Gastroesophageal sphincter (tissue), 4 donors: Measurements from ENCODE around the gene NEUROD6. TPM values are rescaled to one million over a fixed set of nuclear protein-coding genes. Genes with fewer than 3 reads are reported as not detected.

Source experiments
- ATAC-seq: fragments of 150-250 bp; one replicate; pipeline ENCODE4 v1.9.1; 2016; ENCODE audit warnings: mild to moderate bottlenecking, moderate library complexity
- H3K27ac ChIP-seq, 4 donors: fragments of 200-600 bp; sonication (generic) in 3 of 4; 1 replicate in 3 of 4; 2 replicates in 1 of 4; pipeline ENCODE4 v1.5.1; 2016 to 2019
- H3K27me3 ChIP-seq: fragments of 200-600 bp; sonication (generic); one replicate; pipeline ENCODE4 v1.5.1; 2019
- H3K36me3 ChIP-seq, 2 donors: fragments of 200-600 bp; sonication (generic); one replicate each; pipeline ENCODE4 v1.5.1; 2019; ENCODE audit warnings: control low read depth in 1 of 2
- H3K4me1 ChIP-seq, 3 donors: fragments of 200-600 bp; sonication (generic); 1 replicate in 2 of 3; 2 replicates in 1 of 3; pipeline ENCODE4 v1.5.1; 2016 to 2019; ENCODE audit warnings: control low read depth in 2 of 3
- H3K4me3 ChIP-seq, 2 donors: fragments of 200-600 bp; sonication (generic); one replicate each; pipeline ENCODE4 v1.5.1; 2019; ENCODE audit warnings: mild to moderate bottlenecking in 1 of 2, moderate library complexity in 1 of 2
- H3K9me3 ChIP-seq, 3 donors: fragments of 200-600 bp; sonication (generic); one replicate each; pipeline ENCODE4 v1.5.1; 2017 to 2019; ENCODE audit warnings: control low read depth in 2 of 3
- CTCF ChIP-seq, 4 experiments: fragments of 200-600 bp in 2 of 4; fragments of 450-650 bp in 2 of 4; sonication (generic) in 1 of 4; IDR thresholded peaks; one replicate each; pipeline ENCODE4 v1.5.1; 2017 to 2019; ENCODE audit warnings: antibody characterized with exemption in 4 of 4, mild to moderate bottlenecking in 2 of 4, moderate library complexity in 2 of 4
- EP300 ChIP-seq: sonication (generic); formaldehyde crosslinking; IDR thresholded peaks from one replicate; pipeline ENCODE4 v1.6.1; 2017; ENCODE audit warnings: antibody characterized with exemption, mild to moderate bottlenecking
- POLR2A ChIP-seq, 2 donors: fragments of 450-650 bp; IDR thresholded peaks; one replicate each; pipeline ENCODE4 v1.6.1; 2017; ENCODE audit warnings: antibody characterized with exemption in 2 of 2, mild to moderate bottlenecking in 2 of 2, moderate library complexity in 1 of 2
- POLR2AphosphoS5 ChIP-seq: sonication (generic); formaldehyde crosslinking; IDR thresholded peaks from one replicate; pipeline ENCODE4 v1.6.1; 2017; ENCODE audit warnings: antibody characterized with exemption
- WGBS, 2 donors: methylation state at CpG; one replicate each; pipeline ENCODE4 v1.1.5; 2018; ENCODE audit warnings: low coverage in 1 of 2; 5-methylcytosine and 5-hydroxymethylcytosine counted together
- total RNA-seq, 4 donors: library from RNA; depleted of rRNA; stranded (reverse); fragments of >200 nt; gene quantifications; one replicate each; pipeline ENCODE4 v1.1.0, GENCODE V29; 2016

The NEUROD6 gene
- total RNA-seq, 4 donors from 2014 or later, result not detected

GRCh38 chr7:31323101-31323500, 17.4 kb downstream of the NEUROD6 start:
- Histone ChIP-seq H3K4me1 (no peaks in the 10 kb centered on the region), H3K27ac (no peak overlapping the region), H3K27me3 (no peaks in the 10 kb centered on the region), H3K4me3 (no peak overlapping the region), H3K36me3 (no peaks in the 10 kb centered on the region), H3K9me3 (no peaks in the 10 kb centered on the region)
- 71 to 75% methylated on average over 1 of the region's 1 CpG for WGBS, 2 donors
- no peak for ATAC-seq
- TF ChIP-seq CTCF (IDR thresholded peaks at IDR 0.05) (no peak), EP300 (no peak), POLR2AphosphoS5 (no peak), POLR2A (IDR thresholded peaks at IDR 0.05) (no peak)

GRCh38 chr7:31320675-31321074, 19.9 kb downstream of the NEUROD6 start:
- Histone ChIP-seq H3K27me3 (peaks cover 10% of the 10 kb centered on the region), H3K4me1 (no peaks in the 10 kb centered on the region), H3K9me3 (no peaks in the 10 kb centered on the region), H3K36me3 (no peaks in the 10 kb centered on the region), H3K27ac (no peak overlapping the region), H3K4me3 (no peak overlapping the region)
- no peak for ATAC-seq
- TF ChIP-seq EP300, result no peak

GRCh38 chr7:31318313-31318712, 22.2 kb downstream of the NEUROD6 start:
- ATAC-seq, result no peak
- TF ChIP-seq POLR2A (IDR thresholded peaks at IDR 0.05) (no peak), CTCF (IDR thresholded peaks at IDR 0.05) (no peak), POLR2AphosphoS5 (no peak), EP300 (no peak)
- peaks cover 21% of the 10 kb centered on the region for H3K27me3 ChIP-seq
- H3K4me3 ChIP-seq, result no peak overlapping the region
- no peaks in the 10 kb centered on the region for H3K4me1 ChIP-seq
- H3K27ac ChIP-seq, result no peak overlapping the region
- no peaks in the 10 kb centered on the region for H3K9me3 ChIP-seq
- H3K36me3 ChIP-seq, result no peaks in the 10 kb centered on the region
- 38 to 59% methylated on average over 4 to 5 of the region's 5 CpGs for WGBS, 2 donors

GRCh38 chr7:31316876-31317275, 23.6 kb downstream of the NEUROD6 start:
- no peaks in the 10 kb centered on the region for H3K4me1 ChIP-seq
- H3K4me3 ChIP-seq, result no peak overlapping the region
- H3K27ac ChIP-seq, result no peak overlapping the region
- 66 to 78% methylated on average over 1 to 2 of the region's 2 CpGs for WGBS, 2 donors
- no peak for ATAC-seq
- no peaks in the 10 kb centered on the region for H3K9me3 ChIP-seq
- H3K36me3 ChIP-seq, result no peaks in the 10 kb centered on the region
- peaks cover 26% of the 10 kb centered on the region for H3K27me3 ChIP-seq
- TF ChIP-seq EP300 (no peak), CTCF (IDR thresholded peaks at IDR 0.05) (no peak), POLR2A (IDR thresholded peaks at IDR 0.05) (no peak), POLR2AphosphoS5 (no peak)

GRCh38 chr7:31315758-31316157, 24.8 kb downstream of the NEUROD6 start:
- Histone ChIP-seq H3K4me3 (no peak overlapping the region), H3K9me3 (no peaks in the 10 kb centered on the region), H3K4me1 (no peaks in the 10 kb centered on the region), H3K36me3 (no peaks in the 10 kb centered on the region), H3K27ac (no peak overlapping the region), H3K27me3 (peaks cover 26% of the 10 kb centered on the region)
- ATAC-seq, result no peak
- no peak for TF ChIP-seq POLR2A (IDR thresholded peaks at IDR 0.05)
- TF ChIP-seq CTCF (IDR thresholded peaks at IDR 0.05), result no peak
- no peak for TF ChIP-seq EP300
- TF ChIP-seq POLR2AphosphoS5, result no peak
- WGBS, 2 donors, result 88 to 100% methylated on average over 1 of the region's 1 CpG

GRCh38 chr7:31314781-31315180, 25.7 kb downstream of the NEUROD6 start:
- H3K4me1 ChIP-seq, result no peaks in the 10 kb centered on the region
- no peak overlapping the region for H3K27ac ChIP-seq
- no peaks in the 10 kb centered on the region for H3K9me3 ChIP-seq
- H3K36me3 ChIP-seq, result no peaks in the 10 kb centered on the region
- TF ChIP-seq CTCF (IDR thresholded peaks at IDR 0.05) (no peak), POLR2A (IDR thresholded peaks at IDR 0.05) (no peak), POLR2AphosphoS5 (no peak), EP300 (no peak)
- no peak for ATAC-seq
- WGBS, 2 donors, result 49 to 68% methylated on average over 4 of the region's 4 CpGs
- peaks cover 26% of the 10 kb centered on the region for H3K27me3 ChIP-seq
- no peak overlapping the region for H3K4me3 ChIP-seq
